ENCODE measurements around the gene AGTRAP.

Gene AGTRAP

GRCh38 chr1:11735854-11736745, at the start of gene AGTRAP:
Gene AGTRAP, plus strand, starts transcription at chr1:11736136. Its CDS starts 73 bp downstream, at chr1:11736209.
- DNase-seq, result peak; percentile 97

GRCh38 chr1:11688506-11688905, 47.4 kb upstream of the AGTRAP start:
- DNase-seq, result no peak

- peak; percentile 65 for DNase-seq
Measured at GRCh38 chr1:11690397-11691301, 45.3 kb upstream of the AGTRAP start.

- peak; percentile 79 for DNase-seq
Measured at GRCh38 chr1:11691302-11691914, 44.5 kb upstream of the AGTRAP start, which contains the start of gene DRAXIN. Gene DRAXIN, plus strand, starts transcription at chr1:11691710. Its CDS starts 14,549 bp downstream, at chr1:11706259.

GRCh38 chr1:11691928-11692711, 43.8 kb upstream of the AGTRAP start:
- no peak for DNase-seq

GRCh38 chr1:11693024-11693590, 42.8 kb upstream of the AGTRAP start:
- no peak for DNase-seq

- peak; percentile 32 for DNase-seq
Measured at GRCh38 chr1:11693917-11694316, 42.0 kb upstream of the AGTRAP start.

GRCh38 chr1:11695861-11696260, 40.1 kb upstream of the AGTRAP start:
- no peak for DNase-seq

GRCh38 chr1:11697188-11697892, 38.6 kb upstream of the AGTRAP start:
- DNase-seq, result no peak

GRCh38 chr1:11697893-11698210, 38.1 kb upstream of the AGTRAP start:
- DNase-seq, result peak; percentile 35

- DNase-seq, result peak; percentile 99
Measured at GRCh38 chr1:11700601-11701467, 35.1 kb upstream of the AGTRAP start.

- DNase-seq, result peak; percentile 29
Measured at GRCh38 chr1:11701551-11701961, 34.4 kb upstream of the AGTRAP start.

- DNase-seq, result no peak
Measured at GRCh38 chr1:11701981-11702803, 33.7 kb upstream of the AGTRAP start.

- peak; percentile 88 for DNase-seq
Measured at GRCh38 chr1:11703357-11704193, 32.4 kb upstream of the AGTRAP start.

GRCh38 chr1:11704194-11704529, 31.8 kb upstream of the AGTRAP start:
- DNase-seq, result no peak

- no peak for DNase-seq
Measured at GRCh38 chr1:11704691-11705475, 31.1 kb upstream of the AGTRAP start.

GRCh38 chr1:11705596-11705995, 30.3 kb upstream of the AGTRAP start:
- no peak for DNase-seq

GRCh38 chr1:11706292-11706691, 29.6 kb upstream of the AGTRAP start:
- DNase-seq, result no peak

All from NCI-H82 (cell line).